Endothelial cell of umbilical vein (primary cell): ENCODE results near the gene KDM3B.

Source experiments
- MAX ChIP-seq: IDR thresholded peaks from 2 replicates; pipeline ENCODE4 v1.6.1; 2011; ENCODE audit not compliant: insufficient read depth, insufficient read length
- TF ChIP-seq, protein P1 (sequence below), 2 donors: IDR thresholded peaks; 1 replicate in 1 of 2; 2 replicates in 1 of 2; pipeline ENCODE4 v1.5.1; 2011; ENCODE audit warnings: low read length in 2 of 2, mild to moderate bottlenecking in 2 of 2, moderate library complexity in 2 of 2, control low read depth in 1 of 2, inconsistent platforms in 1 of 2, low read depth in 1 of 2; ENCODE audit not compliant: insufficient read depth in 1 of 2; ENCODE audit errors: extremely low read depth in 1 of 2

DNA sequence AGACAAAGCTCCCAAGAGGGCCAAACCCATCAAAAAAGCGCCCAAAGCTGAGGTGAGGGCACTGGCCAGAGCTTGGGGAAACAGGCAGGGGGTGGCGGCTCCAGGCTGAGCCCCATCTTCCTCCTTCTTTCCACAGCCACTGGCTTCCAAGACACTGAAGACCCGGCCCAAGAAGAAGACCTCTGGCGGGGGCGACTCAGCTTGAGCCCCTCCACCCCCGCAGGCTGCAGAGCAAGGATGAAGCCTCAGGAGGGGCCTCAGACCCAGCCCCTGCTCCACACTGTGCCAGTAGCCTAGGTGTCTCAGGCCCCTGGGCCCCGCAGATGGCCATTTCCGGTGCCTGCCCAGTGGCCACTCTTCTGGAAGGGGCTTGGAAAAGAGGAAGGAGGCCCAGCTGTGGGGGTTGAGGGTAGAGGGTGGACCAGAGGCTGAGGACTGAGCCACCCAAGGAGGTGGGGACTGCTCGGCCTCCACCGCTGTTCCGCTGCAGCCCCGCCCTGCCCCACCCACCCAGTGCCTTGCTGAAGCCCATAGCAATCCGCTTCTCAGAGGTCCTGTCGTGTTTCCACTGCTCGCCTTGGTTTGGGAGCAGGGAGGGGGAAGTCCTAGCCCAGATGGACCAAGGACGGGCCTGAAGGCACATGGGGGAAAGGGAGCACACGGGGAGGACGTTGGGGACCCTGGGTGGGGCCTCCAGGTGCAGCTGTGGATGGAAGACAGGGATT is 93.2 kb downstream of the KDM3B start:
- TF ChIP-seq, protein P1, sequence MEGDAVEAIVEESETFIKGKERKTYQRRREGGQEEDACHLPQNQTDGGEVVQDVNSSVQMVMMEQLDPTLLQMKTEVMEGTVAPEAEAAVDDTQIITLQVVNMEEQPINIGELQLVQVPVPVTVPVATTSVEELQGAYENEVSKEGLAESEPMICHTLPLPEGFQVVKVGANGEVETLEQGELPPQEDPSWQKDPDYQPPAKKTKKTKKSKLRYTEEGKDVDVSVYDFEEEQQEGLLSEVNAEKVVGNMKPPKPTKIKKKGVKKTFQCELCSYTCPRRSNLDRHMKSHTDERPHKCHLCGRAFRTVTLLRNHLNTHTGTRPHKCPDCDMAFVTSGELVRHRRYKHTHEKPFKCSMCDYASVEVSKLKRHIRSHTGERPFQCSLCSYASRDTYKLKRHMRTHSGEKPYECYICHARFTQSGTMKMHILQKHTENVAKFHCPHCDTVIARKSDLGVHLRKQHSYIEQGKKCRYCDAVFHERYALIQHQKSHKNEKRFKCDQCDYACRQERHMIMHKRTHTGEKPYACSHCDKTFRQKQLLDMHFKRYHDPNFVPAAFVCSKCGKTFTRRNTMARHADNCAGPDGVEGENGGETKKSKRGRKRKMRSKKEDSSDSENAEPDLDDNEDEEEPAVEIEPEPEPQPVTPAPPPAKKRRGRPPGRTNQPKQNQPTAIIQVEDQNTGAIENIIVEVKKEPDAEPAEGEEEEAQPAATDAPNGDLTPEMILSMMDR (IDR thresholded peaks at IDR 0.05; ENCODE audit: extremely low read depth in 1 of 2, insufficient read depth in 1 of 2, low read depth in 1 of 2, low read length in 2 of 2) = no peak
- no peak for TF ChIP-seq MAX
